A549 (cell line): Measurements from ENCODE around the gene RASA3. TPM values are rescaled to one million over a fixed set of nuclear protein-coding genes. Genes with fewer than 3 reads are reported as not detected.

Experiments used
- ATAC-seq, 2 experiments: fragments of 200-7000 bp in 1 of 2; fragments of >200 bp in 1 of 2; cut with Nextera tagmentation in 1 of 2; cut with Tn5 transposase in 1 of 2; 3 replicates each; pipeline versions ENCODE4 v1.8.0 to v1.9.1; 2018 to 2020; ENCODE audit warnings: mild to moderate bottlenecking in 1 of 2, moderate library complexity in 1 of 2
- CTCF ChIA-PET: fragments of 300-600 bp; sonication (Branson Sonifier 250); formaldehyde crosslinking; extraction: SDS; loops from one replicate; lab custom pipeline; 2021; ENCODE audit warnings: antibody characterized with exemption, inconsistent platforms; lab: Yijun Ruan, JAX
- POLR2A ChIA-PET: fragments of 350-600 bp; formaldehyde crosslinking; extraction: SDS; loops from one replicate; lab custom pipeline; 2021; ENCODE audit warnings: antibody characterized with exemption, inconsistent platforms; lab: Yijun Ruan, JAX
- DNase-seq, 2 experiments: peaks; one replicate each; pipeline versions ENCODE4 v3.0.0 to v3.0.0-alpha.2; 2011 to 2016; ENCODE audit warnings: low read depth in 1 of 2, low spot score in 1 of 2
- FAIRE-seq: peaks from 2 replicates; lab custom pipeline; 2011; peaks lifted over from hg19 to GRCh38; lab: Jason Lieb, UNC
- H3K27ac ChIP-seq, 2 experiments: fragments of >200 bp; sonication (Bioruptor Twin); formaldehyde crosslinking; 3 replicates each; pipeline ENCODE4 v1.5.1; 2016 to 2017
- H3K4me1 ChIP-seq: fragments of >200 bp; sonication (Bioruptor Twin); formaldehyde crosslinking; 3 replicates; pipeline ENCODE4 v1.6.1; 2016
- H3K4me2 ChIP-seq: fragments of >200 bp; sonication (Bioruptor Twin); formaldehyde crosslinking; 3 replicates; pipeline ENCODE4 v1.6.1; 2016
- H3K4me3 ChIP-seq: fragments of >200 bp; sonication (Bioruptor Twin); formaldehyde crosslinking; 3 replicates; pipeline ENCODE4 v1.5.1; 2016
- H3K9me3 ChIP-seq: fragments of >200 bp; sonication (Bioruptor Twin); formaldehyde crosslinking; 3 replicates; pipeline ENCODE4 v1.6.1; 2016
- BHLHE40 ChIP-seq: IDR thresholded peaks from 2 replicates; pipeline ENCODE4 v1.6.1; 2012; ENCODE audit warnings: low read depth, low read length, inconsistent platforms
- CBX2 ChIP-seq: fragments of 200-600 bp; sonication (generic); IDR thresholded peaks from 2 replicates; pipeline ENCODE4 v1.6.1; 2016; ENCODE audit warnings: low read depth, mild to moderate bottlenecking, borderline replicate concordance
- CEBPB ChIP-seq, 2 experiments: fragments of >200 bp in 1 of 2; sonication (Bioruptor Twin) in 1 of 2; formaldehyde crosslinking in 1 of 2; IDR thresholded peaks; 2 replicates each; pipeline ENCODE4 v1.6.1; 2012 to 2016
- CHD2 ChIP-seq: fragments of 150-350 bp; IDR thresholded peaks from 2 replicates; pipeline ENCODE4 v1.6.1; 2014; ENCODE audit warnings: low read length; ENCODE audit not compliant: partially characterized antibody
- EHMT2 ChIP-seq: fragments of 200-600 bp; sonication (generic); IDR thresholded peaks from 2 replicates; pipeline ENCODE4 v1.6.1; 2016; ENCODE audit warnings: antibody characterized with exemption, low read depth, mild to moderate bottlenecking, moderate library complexity
- ESRRA ChIP-seq: fragments of 150-350 bp; IDR thresholded peaks from 2 replicates; pipeline ENCODE4 v1.6.1; 2014; ENCODE audit warnings: mild to moderate bottlenecking, low read length, borderline replicate concordance
- FOSB ChIP-seq: fragments of 250-450 bp; sonication (Bioruptor Pico); IDR thresholded peaks from 2 replicates; pipeline ENCODE4 v1.5.0; 2020; ENCODE audit warnings: mild to moderate bottlenecking, moderate library complexity
- FOSL2 ChIP-seq, 2 experiments: fragments of 450-650 bp in 1 of 2; fragments of >200 bp in 1 of 2; sonication (Bioruptor Twin) in 1 of 2; formaldehyde crosslinking; IDR thresholded peaks; 2 replicates each; pipeline versions ENCODE4 v1.5.0 to v1.6.1; 2016 to 2020; ENCODE audit warnings: mild to moderate bottlenecking in 1 of 2, moderate library complexity in 1 of 2
- HDAC2 ChIP-seq: fragments of 200-600 bp; sonication (generic); IDR thresholded peaks from 2 replicates; pipeline ENCODE4 v1.6.1; 2016
- HEYL ChIP-seq: fragments of 250-450 bp; sonication (Bioruptor Pico); IDR thresholded peaks from 2 replicates; pipeline ENCODE4 v1.8.0; 2021; ENCODE audit warnings: mild to moderate bottlenecking, moderate library complexity
- HOXA7 ChIP-seq: fragments of 250-450 bp; sonication (Bioruptor Pico); IDR thresholded peaks from 2 replicates; pipeline ENCODE4 v1.5.0; 2020; ENCODE audit warnings: mild to moderate bottlenecking, moderate library complexity
- HOXB13 ChIP-seq: fragments of 250-450 bp; sonication (Bioruptor Pico); IDR thresholded peaks from 2 replicates; pipeline ENCODE4 v1.5.0; 2020; ENCODE audit warnings: low read depth, mild to moderate bottlenecking, moderate library complexity
- HOXB5 ChIP-seq: fragments of 250-450 bp; sonication (Bioruptor Pico); IDR thresholded peaks from 2 replicates; pipeline ENCODE4 v1.5.0; 2020; ENCODE audit warnings: mild to moderate bottlenecking, moderate library complexity
- KDM5A ChIP-seq: fragments of 200-600 bp; sonication (generic); IDR thresholded peaks from 2 replicates; pipeline ENCODE4 v1.6.1; 2016; ENCODE audit warnings: antibody characterized with exemption, mild to moderate bottlenecking
- MAFK ChIP-seq: fragments of 450-650 bp; IDR thresholded peaks from 2 replicates; pipeline ENCODE4 v1.6.1; 2014; ENCODE audit not compliant: partially characterized antibody
- MAZ ChIP-seq: fragments of 150-350 bp; IDR thresholded peaks from 2 replicates; pipeline ENCODE4 v1.6.1; 2014; ENCODE audit warnings: antibody characterized with exemption, low read depth, low read length, borderline replicate concordance
- NFE2L2 ChIP-seq: fragments of 150-350 bp; conservative IDR thresholded peaks from 2 replicates; pipeline ENCODE4 v1.6.1; 2014; ENCODE audit warnings: low read length
- NPAS2 ChIP-seq: fragments of 250-450 bp; sonication (Bioruptor Pico); IDR thresholded peaks from 2 replicates; pipeline ENCODE4 v1.8.0; 2022; ENCODE audit warnings: mild to moderate bottlenecking, moderate library complexity, borderline replicate concordance
- PHF8 ChIP-seq: fragments of 200-600 bp; sonication (generic); IDR thresholded peaks from 2 replicates; pipeline ENCODE4 v1.6.1; 2016; ENCODE audit warnings: low read depth, mild to moderate bottlenecking, antibody characterized with exemption, moderate library complexity, borderline replicate concordance
- POLR2A ChIP-seq: IDR thresholded peaks from 2 replicates; pipeline ENCODE4 v1.6.1; 2012; ENCODE audit warnings: mild to moderate bottlenecking, low read length
- RARB ChIP-seq: fragments of 250-450 bp; sonication (Bioruptor Pico); IDR thresholded peaks from 2 replicates; pipeline ENCODE4 v1.8.0; 2021; ENCODE audit warnings: mild to moderate bottlenecking, moderate library complexity
- RCOR1 ChIP-seq: fragments of 150-350 bp; IDR thresholded peaks from 2 replicates; pipeline ENCODE4 v1.6.1; 2014; ENCODE audit warnings: antibody characterized with exemption, low read length, low read depth
- SMC3 ChIP-seq: fragments of >200 bp; sonication (Bioruptor Twin); formaldehyde crosslinking; IDR thresholded peaks from 3 replicates; pipeline ENCODE4 v1.6.1; 2018; ENCODE audit warnings: inconsistent platforms
- SREBF2 ChIP-seq: fragments of 450-650 bp; IDR thresholded peaks from 2 replicates; pipeline ENCODE4 v1.6.1; 2014; ENCODE audit warnings: mild to moderate bottlenecking, moderate library complexity
- TP53 ChIP-seq: fragments of 250-450 bp; sonication (Bioruptor Pico); IDR thresholded peaks from 2 replicates; pipeline ENCODE4 v1.5.0; 2021; ENCODE audit warnings: mild to moderate bottlenecking, moderate library complexity
- ZNF302 ChIP-seq: fragments of 250-450 bp; sonication (Bioruptor Pico); IDR thresholded peaks from 2 replicates; pipeline ENCODE4 v1.9.0; 2021; ENCODE audit warnings: inconsistent platforms, mild to moderate bottlenecking, moderate library complexity
- ZSCAN20 ChIP-seq: fragments of 250-450 bp; sonication (Bioruptor Pico); IDR thresholded peaks from 2 replicates; pipeline ENCODE4 v1.8.0; 2022; ENCODE audit warnings: mild to moderate bottlenecking, moderate library complexity
- WGBS: methylation state at CpG from one replicate; pipeline ENCODE4 v1.1.6; 2017; ENCODE audit errors: missing lambda C conversion rate; 5-methylcytosine and 5-hydroxymethylcytosine counted together
- polyA plus RNA-seq, 4 experiments: library from polyadenylated mRNA; depleted of rRNA in 3 of 4; stranded (reverse); fragments of >200 nt; fragmentation: RNase III in 1 of 4; extraction: RNeasy Plus Mini Kit Qiagen cat#74134 plus additional on column Dnase treatment in 1 of 4; gene quantifications; 2 replicates in 3 of 4; 3 replicates in 1 of 4; pipeline ENCODE4 v1.2.3, GENCODE V29; 2011 to 2017
- TF ChIP-seq, protein P1 (sequence below): IDR thresholded peaks from 2 replicates; pipeline ENCODE4 v1.6.1; 2012
- TF ChIP-seq, protein P2 (sequence below): fragments of 250-450 bp; sonication (Bioruptor Pico); IDR thresholded peaks from 2 replicates; pipeline ENCODE4 v1.5.0; 2021; ENCODE audit warnings: mild to moderate bottlenecking, moderate library complexity, borderline replicate concordance
- TF ChIP-seq, protein P3 (sequence below): IDR thresholded peaks from 2 replicates; pipeline ENCODE4 v1.6.1; 2012; ENCODE audit warnings: low read depth, borderline replicate concordance
- TF ChIP-seq, protein P4 (sequence below): IDR thresholded peaks from 2 replicates; pipeline ENCODE4 v1.6.1; 2012

Gene RASA3
- polyA plus RNA-seq, 2 of the 4 experiments (the other 2 are of a cell fraction) = 4.3 to 7.6 TPM

DNA sequence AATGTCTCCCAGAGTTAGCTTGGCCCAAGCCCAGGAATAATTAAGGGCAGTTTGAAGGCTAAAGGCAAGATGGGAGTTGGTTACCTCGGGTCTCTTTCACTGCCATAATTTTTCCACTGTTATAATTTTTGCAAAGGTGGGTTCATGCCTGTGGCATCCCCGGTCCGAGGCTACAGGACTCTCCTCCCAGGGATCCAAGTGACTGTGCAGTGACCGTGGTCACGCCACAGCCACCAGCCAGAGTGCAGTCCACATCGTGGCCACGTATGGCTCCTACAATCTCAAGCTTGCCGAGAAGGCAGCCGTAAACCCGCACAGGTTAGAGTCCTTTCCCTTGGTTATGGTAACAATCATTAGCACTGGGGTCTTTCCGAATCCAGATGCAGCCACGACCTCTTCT, 195.3 kb downstream of the RASA3 start:
- POLR2A ChIA-PET = interaction anchor here (0.5 kb wide), 1 partner anchor 51 kb away, joined by 4 read pairs; no protein-coding TSS in a partner anchor
- Histone ChIP-seq H3K4me2 (no peak overlapping the region), H3K27ac (no peak overlapping the region), H3K4me3 (no peak overlapping the region), H3K4me1 (no peaks in the 10 kb centered on the region), H3K9me3 (no peaks in the 10 kb centered on the region)
- FAIRE-seq (no peak), DNase-seq (no peak), ATAC-seq (no peak)
- TF ChIP-seq, protein P1, sequence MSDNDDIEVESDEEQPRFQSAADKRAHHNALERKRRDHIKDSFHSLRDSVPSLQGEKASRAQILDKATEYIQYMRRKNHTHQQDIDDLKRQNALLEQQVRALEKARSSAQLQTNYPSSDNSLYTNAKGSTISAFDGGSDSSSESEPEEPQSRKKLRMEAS = no peak
- TF ChIP-seq HDAC2 (no peak), EHMT2 (no peak), HOXB5 (CRISPR knock-in tag) (no peak), ZNF302 (CRISPR knock-in tag) (no peak), TP53 (CRISPR knock-in tag) (no peak), KDM5A (no peak), ESRRA (no peak), SREBF2 (no peak), NFE2L2 (no peak), MAFK (no peak), CEBPB (IDR thresholded peaks at IDR 0.05) (no peak), SMC3 (no peak), FOSL2 (IDR thresholded peaks at IDR 0.05) (no peak), FOSL2 (CRISPR knock-in tag; IDR thresholded peaks at IDR 0.05) (no peak), RCOR1 (no peak), NPAS2 (no peak), HOXB13 (CRISPR knock-in tag) (no peak)
- TF ChIP-seq, protein P2, sequence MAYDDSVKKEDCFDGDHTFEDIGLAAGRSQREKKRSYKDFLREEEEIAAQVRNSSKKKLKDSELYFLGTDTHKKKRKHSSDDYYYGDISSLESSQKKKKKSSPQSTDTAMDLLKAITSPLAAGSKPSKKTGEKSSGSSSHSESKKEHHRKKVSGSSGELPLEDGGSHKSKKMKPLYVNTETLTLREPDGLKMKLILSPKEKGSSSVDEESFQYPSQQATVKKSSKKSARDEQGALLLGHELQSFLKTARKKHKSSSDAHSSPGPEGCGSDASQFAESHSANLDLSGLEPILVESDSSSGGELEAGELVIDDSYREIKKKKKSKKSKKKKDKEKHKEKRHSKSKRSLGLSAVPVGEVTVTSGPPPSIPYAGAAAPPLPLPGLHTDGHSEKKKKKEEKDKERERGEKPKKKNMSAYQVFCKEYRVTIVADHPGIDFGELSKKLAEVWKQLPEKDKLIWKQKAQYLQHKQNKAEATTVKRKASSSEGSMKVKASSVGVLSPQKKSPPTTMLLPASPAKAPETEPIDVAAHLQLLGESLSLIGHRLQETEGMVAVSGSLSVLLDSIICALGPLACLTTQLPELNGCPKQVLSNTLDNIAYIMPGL (CRISPR knock-in tag) = no peak
- TF ChIP-seq, protein P3, sequence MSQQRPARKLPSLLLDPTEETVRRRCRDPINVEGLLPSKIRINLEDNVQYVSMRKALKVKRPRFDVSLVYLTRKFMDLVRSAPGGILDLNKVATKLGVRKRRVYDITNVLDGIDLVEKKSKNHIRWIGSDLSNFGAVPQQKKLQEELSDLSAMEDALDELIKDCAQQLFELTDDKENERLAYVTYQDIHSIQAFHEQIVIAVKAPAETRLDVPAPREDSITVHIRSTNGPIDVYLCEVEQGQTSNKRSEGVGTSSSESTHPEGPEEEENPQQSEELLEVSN = no peak
- 47% methylated on average over 12 of the region's 12 CpGs for WGBS
- CTCF ChIA-PET = interaction anchor here (1.0 kb wide), 1 partner anchor 10 kb away, joined by 3 read pairs; no protein-coding TSS in a partner anchor

DNA sequence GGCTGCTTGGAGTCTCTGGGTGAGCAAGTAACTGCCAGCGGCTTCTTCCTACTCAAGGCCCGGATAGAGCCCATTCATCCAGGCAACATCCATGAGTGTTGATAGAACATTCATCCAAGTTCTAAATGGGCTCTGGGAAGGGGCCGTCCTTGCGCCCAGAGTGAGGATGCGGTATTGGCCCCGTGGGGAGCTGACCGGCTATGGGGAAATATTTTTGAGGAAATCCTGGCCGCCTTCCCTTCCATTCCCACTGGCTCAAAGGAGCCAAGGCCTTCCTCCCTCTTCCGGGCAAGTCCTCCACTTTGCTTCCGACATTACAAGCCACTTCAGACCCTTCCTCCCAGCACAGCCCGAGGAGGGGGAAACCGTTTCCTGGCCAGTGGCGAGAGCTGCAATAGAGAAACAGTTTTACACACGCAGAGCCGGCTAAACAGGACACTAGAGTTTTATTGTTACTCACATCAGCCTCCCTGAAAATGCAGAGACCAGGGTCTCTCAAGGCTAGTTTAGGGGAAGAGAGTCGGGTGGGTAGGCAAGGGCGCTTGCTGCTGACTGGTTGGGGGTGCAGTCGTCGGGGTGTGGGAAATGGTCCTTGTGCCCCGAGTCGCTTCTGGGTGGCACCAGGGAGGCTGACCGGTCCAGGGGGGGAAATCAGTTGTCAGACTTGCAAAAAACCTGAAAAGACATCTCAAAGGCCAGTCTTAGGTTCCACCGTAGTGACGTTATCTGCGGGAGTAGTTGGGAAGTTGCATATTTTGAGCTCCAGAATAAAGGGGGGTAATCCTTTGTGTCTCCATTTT, 196.1 kb downstream of the RASA3 start:
- CTCF ChIA-PET = interaction anchor here (1.0 kb wide), 1 partner anchor 11 kb away, joined by 3 read pairs; no protein-coding TSS in a partner anchor

More for the DNA sequence above, 196.1 kb downstream of the RASA3 start:
- POLR2A ChIA-PET = interaction anchor here (0.5 kb wide), 1 partner anchor 51 kb away, joined by 4 read pairs; no protein-coding TSS in a partner anchor
- H3K27ac ChIP-seq = no peak overlapping the region
- FAIRE-seq (no peak), DNase-seq (no peak), ATAC-seq (no peak)
- no peak overlapping the region for H3K4me2 ChIP-seq
- H3K4me1 ChIP-seq = no peaks in the 10 kb centered on the region
- H3K9me3 ChIP-seq = no peaks in the 10 kb centered on the region
- TF ChIP-seq ESRRA = no peak
- TF ChIP-seq HEYL (CRISPR knock-in tag) = no peak
- no peak for TF ChIP-seq HOXB13 (CRISPR knock-in tag)
- TF ChIP-seq RARB (CRISPR knock-in tag) = no peak
- TF ChIP-seq, protein P4, sequence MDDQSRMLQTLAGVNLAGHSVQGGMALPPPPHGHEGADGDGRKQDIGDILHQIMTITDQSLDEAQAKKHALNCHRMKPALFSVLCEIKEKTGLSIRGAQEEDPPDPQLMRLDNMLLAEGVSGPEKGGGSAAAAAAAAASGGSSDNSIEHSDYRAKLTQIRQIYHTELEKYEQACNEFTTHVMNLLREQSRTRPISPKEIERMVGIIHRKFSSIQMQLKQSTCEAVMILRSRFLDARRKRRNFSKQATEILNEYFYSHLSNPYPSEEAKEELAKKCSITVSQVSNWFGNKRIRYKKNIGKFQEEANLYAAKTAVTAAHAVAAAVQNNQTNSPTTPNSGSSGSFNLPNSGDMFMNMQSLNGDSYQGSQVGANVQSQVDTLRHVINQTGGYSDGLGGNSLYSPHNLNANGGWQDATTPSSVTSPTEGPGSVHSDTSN = no peak
- no peak for TF ChIP-seq HDAC2
- TF ChIP-seq FOSB = no peak
- TF ChIP-seq MAZ = no peak
- TF ChIP-seq HOXA7 (CRISPR knock-in tag) = no peak
- no peak for TF ChIP-seq ZSCAN20
- TF ChIP-seq PHF8 = no peak
- TF ChIP-seq RCOR1 = no peak
- TF ChIP-seq POLR2A = no peak
- TF ChIP-seq KDM5A = no peak
- no peak for TF ChIP-seq CBX2
- TF ChIP-seq CHD2 = no peak
- TF ChIP-seq CEBPB (IDR thresholded peaks at IDR 0.05) = no peak
- no peak for TF ChIP-seq BHLHE40
- WGBS = 67% methylated on average over 24 of the region's 25 CpGs
- H3K4me3 ChIP-seq = no peak overlapping the region
